SK-N-SH treated with all-trans-retinoic acid at 6 μM for 48 hours (cell line): ENCODE results near the gene CCR9.

Experiments
- ATAC-seq: fragments of 200-7000 bp; cut with Tn5 transposase; 3 replicates; pipeline ENCODE4 v1.9.1; 2020; ENCODE audit warnings: mild to moderate bottlenecking, moderate library complexity
- ARNTL ChIP-seq: fragments of 450-650 bp; formaldehyde crosslinking; IDR thresholded peaks from 2 replicates; pipeline ENCODE4 v1.5.0; 2020; ENCODE audit warnings: low read depth, mild to moderate bottlenecking, moderate library complexity, borderline replicate concordance
- BACH2 ChIP-seq: fragments of 250-450 bp; sonication (Bioruptor Pico); IDR thresholded peaks from 2 replicates; pipeline ENCODE4 v1.9.0; 2021; ENCODE audit warnings: mild to moderate bottlenecking, borderline replicate concordance
- CREB5 ChIP-seq: fragments of 250-450 bp; sonication (Bioruptor Pico); IDR thresholded peaks from 2 replicates; pipeline ENCODE4 v1.5.1; 2020; ENCODE audit warnings: low read depth, mild to moderate bottlenecking, moderate library complexity
- CSDC2 ChIP-seq: fragments of 250-450 bp; sonication (Bioruptor Pico); IDR thresholded peaks from 2 replicates; pipeline ENCODE4 v1.5.0; 2020; ENCODE audit warnings: mild to moderate bottlenecking, moderate library complexity
- CSRNP3 ChIP-seq: fragments of 250-450 bp; sonication (Bioruptor Pico); IDR thresholded peaks from 2 replicates; pipeline ENCODE4 v1.5.1; 2021; ENCODE audit warnings: mild to moderate bottlenecking, moderate library complexity
- ESRRG ChIP-seq: fragments of 250-450 bp; sonication (Bioruptor Pico); IDR thresholded peaks from 2 replicates; pipeline ENCODE4 v1.6.1; 2021; ENCODE audit warnings: mild to moderate bottlenecking
- GLIS3 ChIP-seq: fragments of 250-450 bp; sonication (Bioruptor Pico); IDR thresholded peaks from 2 replicates; pipeline ENCODE4 v1.5.0; 2020; ENCODE audit warnings: mild to moderate bottlenecking, moderate library complexity
- ISL1 ChIP-seq: fragments of 250-450 bp; sonication (Bioruptor Pico); IDR thresholded peaks from 2 replicates; pipeline ENCODE4 v2.1.2; 2022; ENCODE audit warnings: mild to moderate bottlenecking, moderate library complexity
- OSR1 ChIP-seq: fragments of 250-450 bp; sonication (Bioruptor Pico); IDR thresholded peaks from 2 replicates; pipeline ENCODE4 v1.8.0; 2022; ENCODE audit warnings: moderate library complexity, mild to moderate bottlenecking, inconsistent platforms
- PATZ1 ChIP-seq: fragments of 250-450 bp; sonication (Bioruptor Pico); IDR thresholded peaks from 2 replicates; pipeline ENCODE4 v1.8.0; 2020; ENCODE audit warnings: mild to moderate bottlenecking, moderate library complexity, borderline replicate concordance
- POU6F1 ChIP-seq: fragments of 250-450 bp; sonication (Bioruptor Pico); IDR thresholded peaks from 2 replicates; pipeline ENCODE4 v1.8.0; 2021; ENCODE audit warnings: low read depth, mild to moderate bottlenecking, moderate library complexity, borderline replicate concordance
- SNAI2 ChIP-seq: fragments of 250-450 bp; sonication (Bioruptor Pico); IDR thresholded peaks from 2 replicates; pipeline ENCODE4 v1.5.0; 2020; ENCODE audit warnings: mild to moderate bottlenecking, moderate library complexity
- TCF4 ChIP-seq: fragments of 250-450 bp; sonication (Bioruptor Pico); IDR thresholded peaks from 2 replicates; pipeline ENCODE4 v1.8.0; 2021; ENCODE audit warnings: mild to moderate bottlenecking, moderate library complexity, borderline replicate concordance
- TOX ChIP-seq: fragments of 250-450 bp; sonication (Bioruptor Pico); IDR thresholded peaks from 2 replicates; pipeline ENCODE4 v1.8.0; 2021; ENCODE audit warnings: mild to moderate bottlenecking, moderate library complexity, borderline replicate concordance
- TSHZ2 ChIP-seq: fragments of 250-450 bp; sonication (Bioruptor Pico); IDR thresholded peaks from 2 replicates; pipeline ENCODE4 v1.5.0; 2020; ENCODE audit warnings: mild to moderate bottlenecking, moderate library complexity
- ZC3H10 ChIP-seq: fragments of 250-450 bp; sonication (Bioruptor Pico); IDR thresholded peaks from 2 replicates; pipeline ENCODE4 v1.5.1; 2021; ENCODE audit warnings: mild to moderate bottlenecking, moderate library complexity
- ZFP3 ChIP-seq: fragments of 250-450 bp; sonication (Bioruptor Pico); IDR thresholded peaks from 2 replicates; pipeline ENCODE4 v1.5.0; 2020; ENCODE audit warnings: mild to moderate bottlenecking, moderate library complexity
- ZFP30 ChIP-seq: fragments of 450-650 bp; formaldehyde crosslinking; IDR thresholded peaks from 2 replicates; pipeline ENCODE4 v1.5.0; 2022; ENCODE audit warnings: mild to moderate bottlenecking, moderate library complexity
- ZNF565 ChIP-seq: fragments of 450-650 bp; formaldehyde crosslinking; conservative IDR thresholded peaks from 2 replicates; pipeline ENCODE4 v1.5.0; 2020; ENCODE audit warnings: low read depth, mild to moderate bottlenecking, moderate library complexity
- ZNF70 ChIP-seq: fragments of 450-650 bp; formaldehyde crosslinking; IDR thresholded peaks from 2 replicates; pipeline ENCODE4 v1.5.0; 2020; ENCODE audit warnings: mild to moderate bottlenecking, moderate library complexity
- ZNF8 ChIP-seq: fragments of 450-650 bp; formaldehyde crosslinking; IDR thresholded peaks from 2 replicates; pipeline ENCODE4 v1.5.0; 2020; ENCODE audit warnings: mild to moderate bottlenecking, moderate library complexity

CCR9 gene

GRCh38 chr3:45932112-45932511 is 45.8 kb downstream of the CCR9 start:
- ATAC-seq, result no peak
- TF ChIP-seq POU6F1 (CRISPR knock-in tag), result no peak
- no peak for TF ChIP-seq ZC3H10
- TF ChIP-seq TSHZ2 (CRISPR knock-in tag), result no peak
- TF ChIP-seq, all 23 proteins: peak for 0

- TF ChIP-seq ESRRG (CRISPR knock-in tag) (no peak), ZFP30 (CRISPR knock-in tag) (no peak), CREB5 (CRISPR knock-in tag) (no peak), BACH2 (CRISPR knock-in tag) (no peak), SNAI2 (CRISPR knock-in tag) (no peak), POU6F1 (CRISPR knock-in tag) (no peak)
- no peak for ATAC-seq
Measured at GRCh38 chr3:45933591-45933990, 47.2 kb downstream of the CCR9 start.

- no peak for ATAC-seq
- TF ChIP-seq PATZ1 (CRISPR knock-in tag), result no peak
- TF ChIP-seq TCF4 (CRISPR knock-in tag), result no peak
- no peak for TF ChIP-seq ARNTL (CRISPR knock-in tag)
- no peak for TF ChIP-seq POU6F1 (CRISPR knock-in tag)
- TF ChIP-seq ZNF70 (CRISPR knock-in tag), result no peak
- TF ChIP-seq ZFP3, result no peak
- no peak for TF ChIP-seq SNAI2 (CRISPR knock-in tag)
- TF ChIP-seq TOX (CRISPR knock-in tag), result no peak
- TF ChIP-seq ZC3H10, result no peak
- no peak for TF ChIP-seq ZNF565 (CRISPR knock-in tag)
- TF ChIP-seq ESRRG (CRISPR knock-in tag), result no peak
- no peak for TF ChIP-seq ISL1 (CRISPR knock-in tag)
- no peak for TF ChIP-seq CSDC2
- no peak for TF ChIP-seq CSRNP3 (CRISPR knock-in tag)
- no peak for TF ChIP-seq ZNF8 (CRISPR knock-in tag)
- TF ChIP-seq GLIS3, result no peak
- no peak for TF ChIP-seq OSR1 (CRISPR knock-in tag)
- TF ChIP-seq CREB5 (CRISPR knock-in tag), result no peak
- no peak for TF ChIP-seq ZFP30 (CRISPR knock-in tag)
Measured at GRCh38 chr3:45936261-45936660, 49.9 kb downstream of the CCR9 start.
